Kasumi-1 (cell line): ENCODE measurements around the gene SPATA20.

ENCODE experiments used
- DNase-seq, 2 experiments: peaks; one replicate each; lab custom pipeline; 2025; lab: John Stamatoyannopoulos, UW

SPATA20 gene

DNA sequence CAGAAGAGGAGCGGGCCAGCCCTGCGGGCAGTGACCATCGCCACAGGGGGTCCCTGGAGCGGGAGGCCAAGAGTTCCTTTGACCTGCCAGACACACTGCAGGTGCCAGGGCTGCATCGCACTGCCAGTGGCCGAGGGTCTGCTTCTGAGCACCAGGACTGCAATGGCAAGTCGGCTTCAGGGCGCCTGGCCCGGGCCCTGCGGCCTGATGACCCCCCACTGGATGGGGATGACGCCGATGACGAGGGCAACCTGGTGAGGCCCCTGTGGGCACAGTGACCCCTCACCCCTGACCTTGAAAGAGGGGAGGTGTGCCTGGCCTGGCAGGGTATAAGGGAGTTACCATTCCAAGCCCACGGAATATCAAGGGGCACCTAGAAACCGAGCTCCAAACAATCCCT lies 52.6 kb downstream of the SPATA20 start:
- DNase-seq, result no peak

- DNase-seq, result no peak
Observed at GRCh38 chr17:50601823-50602375, 54.9 kb downstream of the SPATA20 start.

DNA sequence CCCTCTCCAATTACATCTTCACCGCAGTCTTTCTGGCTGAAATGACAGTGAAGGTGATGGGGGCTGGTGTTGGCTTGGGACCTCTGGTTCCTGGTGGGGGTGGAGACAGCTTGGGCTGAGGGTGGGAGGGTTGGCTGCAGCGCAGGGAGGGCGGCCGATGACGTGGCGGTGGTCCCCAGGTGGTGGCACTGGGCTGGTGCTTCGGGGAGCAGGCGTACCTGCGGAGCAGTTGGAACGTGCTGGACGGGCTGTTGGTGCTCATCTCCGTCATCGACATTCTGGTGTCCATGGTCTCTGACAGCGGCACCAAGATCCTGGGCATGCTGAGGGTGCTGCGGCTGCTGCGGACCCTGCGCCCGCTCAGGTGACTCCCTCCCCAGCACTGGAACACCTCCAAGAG lies 55.9 kb downstream of the SPATA20 start:
- no peak for DNase-seq

DNA sequence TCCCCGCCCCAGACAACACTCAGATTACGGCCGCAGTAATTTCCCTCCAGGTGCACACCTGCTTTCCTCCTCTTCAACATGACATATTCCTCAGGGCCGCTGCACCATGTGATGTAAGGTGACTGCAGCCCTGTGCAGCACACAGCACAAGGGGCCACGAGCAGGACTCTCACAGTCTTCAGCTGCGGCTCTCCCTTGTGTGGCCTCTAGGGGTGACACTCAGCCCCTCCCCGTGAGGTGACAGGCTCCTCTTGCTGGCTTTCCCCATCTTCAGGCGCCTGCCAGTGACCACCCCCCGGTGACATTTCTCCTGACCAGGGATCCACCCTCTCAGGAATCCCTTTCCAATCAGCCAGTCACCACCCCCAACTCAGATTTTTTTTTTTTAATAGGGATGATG lies 56.4 kb downstream of the SPATA20 start:
- DNase-seq, result peak; percentile 49 to 72

DNA sequence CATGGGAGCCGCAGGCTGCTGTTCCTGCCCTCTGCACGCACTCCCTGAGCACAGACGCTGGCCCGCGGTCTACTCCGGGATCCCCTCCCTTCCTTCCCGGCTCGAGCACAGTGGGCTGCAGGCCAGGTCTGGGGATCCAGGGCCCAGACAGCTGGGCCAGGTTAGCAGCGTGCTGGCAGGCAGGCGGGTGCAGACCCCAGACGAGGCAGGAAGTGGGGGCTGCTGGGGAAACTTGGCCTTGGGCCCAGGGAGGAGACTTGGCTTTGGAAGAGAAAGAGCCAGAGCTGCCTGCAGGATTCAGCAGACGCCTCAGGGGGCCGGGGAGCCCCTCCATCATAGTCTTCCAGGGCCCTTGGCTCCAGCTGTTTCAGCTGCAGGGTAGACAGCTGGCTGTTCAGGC lies 57.5 kb downstream of the SPATA20 start:
- DNase-seq, result peak; percentile 67 to 73

GRCh38 chr17:50605429-50605828 lies 58.5 kb downstream of the SPATA20 start:
- no peak for DNase-seq
